GM12865 (cell line): ENCODE data around the gene CNTNAP2.

ENCODE experiments used
- DNase-seq: peaks from one replicate; pipeline ENCODE4 v3.0.0; 2010; ENCODE audit warnings: low read depth
- H3K4me3 ChIP-seq: 2 replicates; pipeline ENCODE4 v1.5.1; 2011; ENCODE audit warnings: mild to moderate bottlenecking, low read depth, low read length, control low read depth
- TF ChIP-seq, protein P1 (sequence below): IDR thresholded peaks from 2 replicates; pipeline ENCODE4 v1.5.1; 2011; ENCODE audit warnings: low read length, control low read depth, low read depth, inconsistent platforms; ENCODE audit not compliant: insufficient read depth; ENCODE audit errors: missing control alignments

Gene CNTNAP2

DNA sequence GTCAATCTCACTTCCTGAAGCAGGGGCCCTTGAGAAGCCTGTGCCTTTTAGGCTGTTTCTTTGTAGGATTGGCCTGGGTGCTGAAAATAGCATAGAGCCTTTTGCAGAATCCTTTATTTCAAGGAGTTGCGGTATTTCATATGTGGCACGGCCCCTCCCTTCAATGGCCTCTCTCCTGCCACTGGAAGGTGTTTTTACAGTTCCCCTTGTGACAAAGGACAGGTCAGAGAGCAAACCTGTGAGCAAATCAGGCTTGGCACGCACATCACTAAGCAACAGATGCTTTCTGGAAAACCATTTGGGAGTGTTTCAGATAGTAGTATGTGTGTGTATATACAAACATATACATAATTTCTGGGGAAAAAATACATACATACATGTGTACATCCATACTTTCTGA, 2085.4 kb downstream of the CNTNAP2 start:
- TF ChIP-seq, protein P1, sequence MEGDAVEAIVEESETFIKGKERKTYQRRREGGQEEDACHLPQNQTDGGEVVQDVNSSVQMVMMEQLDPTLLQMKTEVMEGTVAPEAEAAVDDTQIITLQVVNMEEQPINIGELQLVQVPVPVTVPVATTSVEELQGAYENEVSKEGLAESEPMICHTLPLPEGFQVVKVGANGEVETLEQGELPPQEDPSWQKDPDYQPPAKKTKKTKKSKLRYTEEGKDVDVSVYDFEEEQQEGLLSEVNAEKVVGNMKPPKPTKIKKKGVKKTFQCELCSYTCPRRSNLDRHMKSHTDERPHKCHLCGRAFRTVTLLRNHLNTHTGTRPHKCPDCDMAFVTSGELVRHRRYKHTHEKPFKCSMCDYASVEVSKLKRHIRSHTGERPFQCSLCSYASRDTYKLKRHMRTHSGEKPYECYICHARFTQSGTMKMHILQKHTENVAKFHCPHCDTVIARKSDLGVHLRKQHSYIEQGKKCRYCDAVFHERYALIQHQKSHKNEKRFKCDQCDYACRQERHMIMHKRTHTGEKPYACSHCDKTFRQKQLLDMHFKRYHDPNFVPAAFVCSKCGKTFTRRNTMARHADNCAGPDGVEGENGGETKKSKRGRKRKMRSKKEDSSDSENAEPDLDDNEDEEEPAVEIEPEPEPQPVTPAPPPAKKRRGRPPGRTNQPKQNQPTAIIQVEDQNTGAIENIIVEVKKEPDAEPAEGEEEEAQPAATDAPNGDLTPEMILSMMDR, result no peak
- H3K4me3 ChIP-seq, result no peak overlapping the region
- DNase-seq, result no peak

DNA sequence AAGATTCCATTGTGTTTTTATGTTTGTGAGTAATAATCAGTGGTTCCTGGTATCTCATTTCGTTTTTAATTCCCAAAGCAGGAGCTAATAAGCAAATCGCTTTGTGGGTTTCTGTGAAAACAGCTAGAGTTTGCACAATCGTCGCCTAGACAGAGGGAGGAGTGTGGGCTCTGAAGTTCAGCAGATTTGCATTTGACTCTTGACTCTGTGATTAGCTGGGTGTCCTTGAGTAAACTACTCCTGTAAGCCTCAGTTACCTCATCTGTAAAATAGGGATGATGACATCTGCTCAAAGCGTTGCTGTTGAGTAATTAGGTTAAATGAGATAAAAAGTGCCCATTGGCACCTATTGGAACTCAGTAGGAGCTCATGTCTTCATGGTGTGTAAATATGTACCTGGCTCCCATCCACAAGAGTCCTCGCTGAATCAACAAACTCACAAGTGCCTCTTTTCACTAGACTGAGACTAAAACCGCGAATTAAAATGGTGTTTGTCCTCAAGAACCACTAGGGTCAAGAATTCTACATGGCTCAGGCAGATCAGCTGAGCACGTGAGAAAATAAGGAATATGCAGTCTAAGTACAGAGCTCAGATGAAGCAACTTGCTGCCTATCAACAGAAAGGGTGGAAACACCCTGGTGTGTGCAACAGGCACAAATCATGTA, 2088.2 kb downstream of the CNTNAP2 start:
- no peak for DNase-seq
- H3K4me3 ChIP-seq, result no peak overlapping the region
- TF ChIP-seq, protein P1, result no peak

DNA sequence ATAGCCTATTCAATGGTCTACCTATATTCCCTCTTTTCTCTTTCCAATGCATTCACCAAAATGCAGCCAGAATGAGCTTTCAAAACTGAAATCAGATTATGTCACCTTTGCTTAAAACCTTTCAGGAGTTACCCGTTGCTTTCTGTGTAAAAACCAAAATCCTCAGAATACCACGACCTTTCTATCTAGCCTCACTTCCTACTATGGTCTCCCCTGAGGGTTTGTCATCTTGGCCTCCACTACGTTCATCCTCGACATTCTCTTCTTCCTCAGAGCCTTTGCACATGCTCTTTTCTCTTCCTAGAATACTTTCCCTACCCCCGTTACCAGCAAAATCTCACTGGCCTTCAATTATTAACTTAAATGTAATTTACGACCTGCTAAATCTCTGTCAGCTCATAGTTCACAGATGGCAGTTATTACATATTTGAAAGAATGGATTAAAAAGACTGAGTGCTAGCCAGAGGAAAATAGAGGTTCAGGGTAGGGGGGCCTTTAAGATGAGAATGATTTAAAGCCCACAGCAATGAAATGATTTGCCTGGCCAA, 2093.1 kb downstream of the CNTNAP2 start:
- no peak overlapping the region for H3K4me3 ChIP-seq
- DNase-seq, result no peak
- TF ChIP-seq, protein P1, result no peak

DNA sequence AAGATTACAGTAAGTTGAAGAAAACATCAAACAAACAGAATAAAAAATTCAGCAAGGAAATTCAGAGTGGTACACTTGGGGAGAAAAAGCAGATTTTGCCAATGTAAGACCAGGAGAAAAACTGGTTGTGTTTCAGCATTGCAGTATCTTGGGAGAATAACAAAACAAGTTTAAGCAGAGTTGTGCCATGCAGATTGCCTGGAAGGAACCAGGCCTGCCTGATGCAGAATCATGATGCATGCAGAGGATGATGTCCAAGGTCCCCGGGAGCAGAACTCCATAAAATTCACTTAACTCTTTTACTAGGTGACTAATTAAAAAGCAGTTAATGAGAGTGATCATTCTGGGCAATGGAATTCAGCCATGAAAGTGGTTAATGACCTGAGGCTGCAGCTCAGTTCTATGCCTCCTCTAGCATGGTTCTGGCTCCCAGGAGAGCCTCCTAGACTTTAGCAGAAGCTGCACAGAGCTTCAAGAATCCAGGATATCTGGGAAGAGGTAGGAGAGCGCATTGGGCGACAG, 2094.3 kb downstream of the CNTNAP2 start:
- TF ChIP-seq, protein P1, result no peak
- DNase-seq, result no peak

DNA sequence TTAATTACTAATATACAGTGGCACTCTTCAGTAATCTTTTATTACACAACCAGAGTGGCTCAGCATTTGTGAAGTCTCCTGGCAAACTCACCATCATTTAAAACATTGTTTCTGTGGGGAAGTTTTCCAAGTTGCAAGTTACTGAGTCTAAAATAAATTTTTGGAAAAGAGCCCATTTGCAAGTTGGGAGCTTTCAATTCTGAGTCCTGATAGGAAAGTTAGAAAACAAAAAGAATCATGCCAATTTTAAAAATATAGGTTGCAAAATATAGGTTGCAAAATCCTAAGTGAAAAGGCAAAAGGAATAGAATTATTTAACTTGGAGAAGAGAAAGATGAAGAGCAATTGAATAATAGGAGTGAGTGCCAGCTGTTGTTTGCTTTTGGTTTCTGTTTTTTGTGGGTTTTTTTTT, 2095.1 kb downstream of the CNTNAP2 start:
- TF ChIP-seq, protein P1, result no peak
- DNase-seq, result no peak

More for the DNA sequence above, 2094.3 kb downstream of the CNTNAP2 start:
- no peak overlapping the region for H3K4me3 ChIP-seq

DNA sequence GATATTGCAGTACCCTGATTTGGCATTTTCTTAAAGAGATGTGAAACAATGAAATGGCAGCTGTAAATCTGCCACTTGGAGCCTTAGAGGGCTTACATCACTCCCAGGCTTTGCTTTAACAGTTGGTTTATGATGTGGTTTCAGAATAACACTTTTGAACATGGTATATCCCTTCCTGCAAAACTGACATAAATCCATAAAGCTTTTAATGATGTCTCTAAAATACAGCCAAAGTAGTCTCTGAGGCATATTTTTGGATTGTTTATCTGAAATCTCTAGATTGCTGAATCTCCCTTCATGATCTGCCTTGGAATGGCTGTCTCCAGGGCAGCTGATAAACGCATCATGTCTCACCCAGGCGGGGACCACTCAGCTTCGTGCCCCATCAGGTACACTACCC, 2096.1 kb downstream of the CNTNAP2 start:
- H3K4me3 ChIP-seq, result no peak overlapping the region
- no peak for DNase-seq
- TF ChIP-seq, protein P1, result no peak

More for the DNA sequence above, 2095.1 kb downstream of the CNTNAP2 start:
- no peak overlapping the region for H3K4me3 ChIP-seq
